ENCODE measurements around the gene DDX25.

- TF ChIP-seq STAT1 (conservative IDR thresholded peaks at IDR 0.05): no peak
- no peak for TF ChIP-seq EP300 (IDR thresholded peaks at IDR 0.05; ENCODE audit: borderline replicate concordance in 1 of 2, control insufficient read depth in 1 of 2, low read depth in 2 of 2, low read length in 2 of 2)
- TF ChIP-seq CHD1 (IDR thresholded peaks at IDR 0.05; ENCODE audit: low read depth, low read length): no peak
- no peak for TF ChIP-seq HDAC2 (IDR thresholded peaks at IDR 0.05)
- no peak for TF ChIP-seq CTCF (IDR thresholded peaks at IDR 0.05 in 2 of 3, conservative IDR thresholded peaks at IDR 0.05 in 1 of 3; ENCODE audit: control insufficient read depth in 2 of 3, extremely low read depth in 1 of 3, insufficient read depth in 1 of 3, low read depth in 3 of 3, low read length in 3 of 3)
- TF ChIP-seq SMC3 (IDR thresholded peaks at IDR 0.05; ENCODE audit: borderline replicate concordance, low read length): no peak
These were observed 20.9 kb upstream of the DDX25 start for GRCh38 chr11:125883375-125883774.

Measured in GM12878 (cell line).